HEK293T (cell line): Measurements from ENCODE around the gene CAPRIN1.

Source experiments
- ELF4 ChIP-seq: fragments of 450-650 bp; IDR thresholded peaks from 2 replicates; pipeline ENCODE4 v1.6.1; 2017; ENCODE audit warnings: antibody characterized with exemption
- HDGF ChIP-seq: fragments of 450-650 bp; IDR thresholded peaks from 2 replicates; pipeline ENCODE4 v1.6.1; 2017; ENCODE audit warnings: antibody characterized with exemption, borderline replicate concordance
- NFRKB ChIP-seq: fragments of 450-650 bp; IDR thresholded peaks from 2 replicates; pipeline ENCODE4 v1.6.1; 2016; ENCODE audit warnings: mild to moderate bottlenecking, moderate library complexity
- SP1 ChIP-seq: fragments of 450-650 bp; IDR thresholded peaks from 2 replicates; pipeline ENCODE4 v1.6.1; 2017
- SUZ12 ChIP-seq: fragments of 450-650 bp; IDR thresholded peaks from 2 replicates; pipeline ENCODE4 v1.6.1; 2016; ENCODE audit warnings: mild to moderate bottlenecking
- TARDBP ChIP-seq: fragments of 450-650 bp; IDR thresholded peaks from 2 replicates; pipeline ENCODE4 v1.6.1; 2016
- TF ChIP-seq, protein P1 (sequence below): fragments of 450-650 bp; IDR thresholded peaks from 2 replicates; pipeline ENCODE4 v1.6.1; 2016

DNA sequence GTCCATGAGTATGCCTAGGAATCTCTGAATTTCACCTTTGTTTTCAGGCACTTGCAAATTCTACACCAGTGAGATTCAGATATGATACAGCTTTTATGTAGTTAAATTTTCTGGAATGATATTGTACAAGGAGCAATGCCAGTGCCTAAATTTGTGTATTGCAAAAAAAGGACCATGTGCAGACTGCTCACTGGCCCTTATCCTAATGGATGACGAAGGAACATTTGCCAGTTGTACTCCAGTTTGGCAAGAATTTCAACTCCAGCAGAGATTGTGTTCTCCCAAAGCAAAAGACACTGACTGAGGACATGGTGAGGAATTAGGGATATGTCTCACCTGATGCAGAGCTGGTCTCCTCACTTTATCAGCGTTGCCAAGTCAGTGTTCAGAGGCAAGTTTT lies 62.5 kb downstream of the CAPRIN1 start:
- TF ChIP-seq NFRKB (no peak), SP1 (no peak), TARDBP (no peak), HDGF (no peak), SUZ12 (no peak), ELF4 (no peak)
- TF ChIP-seq, protein P1, sequence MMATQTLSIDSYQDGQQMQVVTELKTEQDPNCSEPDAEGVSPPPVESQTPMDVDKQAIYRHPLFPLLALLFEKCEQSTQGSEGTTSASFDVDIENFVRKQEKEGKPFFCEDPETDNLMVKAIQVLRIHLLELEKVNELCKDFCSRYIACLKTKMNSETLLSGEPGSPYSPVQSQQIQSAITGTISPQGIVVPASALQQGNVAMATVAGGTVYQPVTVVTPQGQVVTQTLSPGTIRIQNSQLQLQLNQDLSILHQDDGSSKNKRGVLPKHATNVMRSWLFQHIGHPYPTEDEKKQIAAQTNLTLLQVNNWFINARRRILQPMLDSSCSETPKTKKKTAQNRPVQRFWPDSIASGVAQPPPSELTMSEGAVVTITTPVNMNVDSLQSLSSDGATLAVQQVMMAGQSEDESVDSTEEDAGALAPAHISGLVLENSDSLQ: no peak
